Ishikawa (cell line): ENCODE data around the gene PSMB4.

Experiments
- CEBPB ChIP-seq: IDR thresholded peaks from 2 replicates; pipeline ENCODE4 v1.6.1; 2012
- CREB1 ChIP-seq: IDR thresholded peaks from 2 replicates; pipeline ENCODE4 v1.6.1; 2012; ENCODE audit warnings: low read depth
- EGR1 ChIP-seq: IDR thresholded peaks from 2 replicates; pipeline ENCODE4 v1.6.1; 2012
- EP300 ChIP-seq: IDR thresholded peaks from 2 replicates; pipeline ENCODE4 v1.6.1; 2012; ENCODE audit warnings: borderline replicate concordance
- FOXM1 ChIP-seq: IDR thresholded peaks from 2 replicates; pipeline ENCODE4 v1.6.1; 2012; ENCODE audit warnings: low read depth, borderline replicate concordance
- MAX ChIP-seq: IDR thresholded peaks from 2 replicates; pipeline ENCODE4 v1.6.1; 2012
- NFIC ChIP-seq: IDR thresholded peaks from 2 replicates; pipeline ENCODE4 v1.6.1; 2012
- RAD21 ChIP-seq: IDR thresholded peaks from 2 replicates; pipeline ENCODE4 v1.6.1; 2012; ENCODE audit warnings: low read depth
- REST ChIP-seq: IDR thresholded peaks from 2 replicates; pipeline ENCODE4 v1.6.1; 2012; ENCODE audit warnings: low read depth, mild to moderate bottlenecking
- TAF1 ChIP-seq: IDR thresholded peaks from 2 replicates; pipeline ENCODE4 v1.6.1; 2012; ENCODE audit warnings: low read depth, mild to moderate bottlenecking
- TCF12 ChIP-seq: IDR thresholded peaks from 2 replicates; pipeline ENCODE4 v1.6.1; 2012; ENCODE audit warnings: low read depth
- TEAD4 ChIP-seq: IDR thresholded peaks from 2 replicates; pipeline ENCODE4 v1.6.1; 2012
- USF1 ChIP-seq: IDR thresholded peaks from 2 replicates; pipeline ENCODE4 v1.6.1; 2012
- YY1 ChIP-seq: IDR thresholded peaks from 2 replicates; pipeline ENCODE4 v1.6.1; 2012; ENCODE audit warnings: low read depth
- ZBTB7A ChIP-seq: IDR thresholded peaks from 2 replicates; pipeline ENCODE4 v1.6.1; 2012; ENCODE audit warnings: low read depth

The PSMB4 gene

GRCh38 chr1:151399324-151400171, at the start of gene PSMB4:
TSS of gene PSMB4 (plus strand) at chr1:151399573. CDS start at chr1:151399588, 15 bp downstream.
- TF ChIP-seq NFIC (peak; percentile 41; the same call in 1 of the 2 replicates), EGR1 (peak; percentile 61; the same call in 1 of the 2 replicates), CREB1 (peak; percentile 89), USF1 (no peak), REST (no peak), TCF12 (peak; percentile 64; the same call in 1 of the 2 replicates), TEAD4 (peak; percentile 30; the same call in 1 of the 2 replicates), MAX (peak; percentile 70), TAF1 (peak; percentile 97), EP300 (no peak), FOXM1 (no peak), RAD21 (peak; percentile 80), CEBPB (peak; percentile 90), ZBTB7A (peak; percentile 59), YY1 (peak; percentile 100)

GRCh38 chr1:151352021-151352718, 47.2 kb upstream of the PSMB4 start:
- TF ChIP-seq TAF1 (no peak), CEBPB (no peak), USF1 (no peak), NFIC (peak; percentile 93), FOXM1 (no peak), REST (no peak), TCF12 (peak; percentile 25; the same call in 1 of the 2 replicates), RAD21 (no peak), MAX (0 out of 2 replicates have a peak, but pooled peaks have one; percentile 10), TEAD4 (0 out of 2 replicates have a peak, but pooled peaks have one; percentile 12), CREB1 (no peak)

GRCh38 chr1:151356696-151357095, 42.7 kb upstream of the PSMB4 start:
- TF ChIP-seq NFIC (no peak), USF1 (no peak), YY1 (no peak), EGR1 (no peak), CEBPB (no peak), CREB1 (no peak), TCF12 (no peak), REST (no peak), FOXM1 (no peak), EP300 (no peak), TAF1 (no peak), ZBTB7A (no peak), TEAD4 (no peak), MAX (no peak), RAD21 (no peak)
